GM19328 (cell line): ENCODE results near the gene PIH1D1.

Source experiments
- ATAC-seq: cut with Tn5 transposase; IDR thresholded peaks from one replicate; pipeline ENCODE4 v1.9.1; 2021; ENCODE audit warnings: mild to moderate bottlenecking, moderate library complexity; ENCODE audit not compliant: unreplicated experiment

Gene PIH1D1

GRCh38 chr19:49421039-49421877 lies 30.4 kb downstream of the PIH1D1 start:
- no peak for ATAC-seq

- ATAC-seq = no peak
Observed at GRCh38 chr19:49420227-49420626, 31.4 kb downstream of the PIH1D1 start.

GRCh38 chr19:49419173-49419572 lies 32.4 kb downstream of the PIH1D1 start:
- no peak for ATAC-seq

GRCh38 chr19:49418511-49418910 lies 33.1 kb downstream of the PIH1D1 start:
- no peak for ATAC-seq

GRCh38 chr19:49417088-49417487 lies 34.5 kb downstream of the PIH1D1 start:
- no peak for ATAC-seq

GRCh38 chr19:49415810-49416200 lies 35.8 kb downstream of the PIH1D1 start:
- no peak for ATAC-seq

- no peak for ATAC-seq
Observed at GRCh38 chr19:49415102-49415809, 36.4 kb downstream of the PIH1D1 start.

- no peak for ATAC-seq
Observed at GRCh38 chr19:49414256-49414655, 37.4 kb downstream of the PIH1D1 start.

- no peak for ATAC-seq
Observed at GRCh38 chr19:49413348-49413747, 38.3 kb downstream of the PIH1D1 start.

GRCh38 chr19:49411681-49412326 lies 39.8 kb downstream of the PIH1D1 start:
- ATAC-seq = no peak

- no peak for ATAC-seq
Observed at GRCh38 chr19:49409441-49410029, 42.1 kb downstream of the PIH1D1 start.

- no peak for ATAC-seq
Observed at GRCh38 chr19:49408816-49409440, 42.7 kb downstream of the PIH1D1 start.

GRCh38 chr19:49407482-49408015 lies 44.1 kb downstream of the PIH1D1 start:
- ATAC-seq = no peak

- no peak for ATAC-seq
Observed at GRCh38 chr19:49407079-49407478, 44.5 kb downstream of the PIH1D1 start.

- ATAC-seq = no peak
Observed at GRCh38 chr19:49403404-49404187, 48.0 kb downstream of the PIH1D1 start.

GRCh38 chr19:49400029-49400428 lies 51.6 kb downstream of the PIH1D1 start:
- ATAC-seq = no peak

GRCh38 chr19:49398931-49399330 lies 52.7 kb downstream of the PIH1D1 start:
- no peak for ATAC-seq

- no peak for ATAC-seq
Observed at GRCh38 chr19:49398001-49398615, 53.5 kb downstream of the PIH1D1 start.

- no peak for ATAC-seq
Observed at GRCh38 chr19:49396738-49397505, 54.7 kb downstream of the PIH1D1 start.
